HFFc6 (cell line): ENCODE data around the gene MTCH1. TPM values are rescaled to one million over a fixed set of nuclear protein-coding genes. Genes with fewer than 3 reads are reported as not detected.

Experiments
- DNase-seq: peaks from one replicate; pipeline ENCODE4 v3.0.0-alpha.2; 2018
- H3K27ac Mint-ChIP-seq: 2 replicates; pipeline ENCODE4 v1.8.0; 2020; ENCODE audit warnings: mild to moderate bottlenecking, mixed read lengths
- H3K27me3 Mint-ChIP-seq: 2 replicates; pipeline ENCODE4 v1.8.0; 2021; ENCODE audit warnings: mild to moderate bottlenecking, moderate library complexity, mixed read lengths; ENCODE audit not compliant: insufficient read depth
- H3K36me3 Mint-ChIP-seq: 2 replicates; pipeline ENCODE4 v1.8.0; 2021; ENCODE audit warnings: low read depth, mixed read lengths
- H3K4me1 Mint-ChIP-seq: 2 replicates; pipeline ENCODE4 v1.8.0; 2020; ENCODE audit warnings: low read depth, mixed read lengths
- H3K4me3 Mint-ChIP-seq: 2 replicates; pipeline ENCODE4 v1.8.0; 2020; ENCODE audit warnings: mild to moderate bottlenecking, moderate library complexity, mixed read lengths
- H3K9me3 Mint-ChIP-seq: 2 replicates; pipeline ENCODE4 v1.8.0; 2020; ENCODE audit warnings: mild to moderate bottlenecking, mixed read lengths
- CTCF ChIP-seq: fragments of 200-600 bp; sonication (generic); IDR thresholded peaks from 2 replicates; pipeline ENCODE4 v1.5.0; 2021; ENCODE audit warnings: antibody characterized with exemption, mild to moderate bottlenecking
- long read RNA-seq: library from polyadenylated mRNA; unstranded; transcript quantifications from one replicate; pipeline ENCODE4 v2.0.0, GENCODE V29; 2019
- total RNA-seq, 6 experiments: library from RNA; stranded (reverse); fragmentation: NEBNext Ultra II Directional; extraction: Animal tissue kit (Norgen Biotek cat#: 25700); gene quantifications; 2 replicates in 1 of 6; 3 replicates in 5 of 6; pipeline ENCODE4 v1.2.3, GENCODE V29; 2021

MTCH1 gene
- total RNA-seq, result 100 to 1,000 TPM; 263 to 301 (median 281) TPM
- long read RNA-seq, transcript MTCH1-201 (12 exons, 2,006 nt), result major isoform, 363 of 727 reads
- long read RNA-seq, transcript MTCH1-202 (12 exons, 2,057 nt), result minor isoform, 309 of 727 reads
- long read RNA-seq, partial matches to known transcripts, result 21 of 727 reads
- long read RNA-seq, other reads (novel, unspliced or antisense), result 29 of 727 reads

- Mint-ChIP-seq H3K27me3 (peaks cover 4% of the 10 kb centered on the region), H3K4me1 (peaks cover 27% of the 10 kb centered on the region), H3K9me3 (no peaks in the 10 kb centered on the region), H3K27ac (peak within 1 kb of the TSS; percentile 96), H3K4me3 (peak within 1 kb of the TSS; percentile 97), H3K36me3 (no peaks in the 10 kb centered on the region)
- peak; percentile 84 for DNase-seq
- TF ChIP-seq CTCF, result no peak; the same call in 1 of the 2 replicates
These were observed at the start of gene MTCH1 for GRCh38 chr6:36985808-36986703. TSS of gene MTCH1 (minus strand) at chr6:36986196. CDS start at chr6:36986173, 23 bp downstream.

GRCh38 chr6:37033819-37034795 lies 48.1 kb upstream of the MTCH1 start:
- peaks cover 7% of the 10 kb centered on the region for H3K4me1 Mint-ChIP-seq
- H3K9me3 Mint-ChIP-seq, result no peaks in the 10 kb centered on the region

GRCh38 chr6:37033255-37033654 lies 47.3 kb upstream of the MTCH1 start:
- Mint-ChIP-seq H3K9me3 (no peaks in the 10 kb centered on the region), H3K27me3 (peaks cover 14% of the 10 kb centered on the region), H3K4me1 (peaks cover 7% of the 10 kb centered on the region), H3K4me3 (no peak overlapping the region), H3K36me3 (no peaks in the 10 kb centered on the region), H3K27ac (no peak overlapping the region)
- no peak for TF ChIP-seq CTCF
- DNase-seq, result no peak

More at GRCh38 chr6:37033819-37034795, 48.1 kb upstream of the MTCH1 start:
- Mint-ChIP-seq H3K36me3 (no peaks in the 10 kb centered on the region), H3K27ac (no peak overlapping the region), H3K4me3 (no peak overlapping the region), H3K27me3 (peaks cover 15% of the 10 kb centered on the region)
- DNase-seq, result no peak
- no peak for TF ChIP-seq CTCF

GRCh38 chr6:37032239-37032638 lies 46.2 kb upstream of the MTCH1 start:
- H3K4me1 Mint-ChIP-seq, result peaks cover 7% of the 10 kb centered on the region

More at GRCh38 chr6:37032239-37032638, 46.2 kb upstream of the MTCH1 start:
- Mint-ChIP-seq H3K4me3 (no peak overlapping the region), H3K27ac (no peak overlapping the region; the same call in 1 of the 2 replicates), H3K36me3 (no peaks in the 10 kb centered on the region), H3K27me3 (peaks cover 14% of the 10 kb centered on the region), H3K9me3 (no peaks in the 10 kb centered on the region)
- no peak for TF ChIP-seq CTCF
- no peak for DNase-seq
